Stimulated activated naive CD8-positive, alpha-beta T cell treated with anti-CD3 and anti-CD28 coated beads, Interleukin-15, amount 100 ng/mL, for 72 hours (primary cell): ENCODE results near the gene GBP1.

Experiments used
- ATAC-seq: fragments of 150-1000 bp; cut with Tn5 transposase; 2 replicates; pipeline ENCODE4 v1.10.0; 2021; ENCODE audit warnings: mild to moderate bottlenecking, moderate library complexity
- DNase-seq, 2 donors: peaks; one replicate each; pipeline ENCODE4 v3.0.0; 2021 to 2022
- H3K27ac Mint-ChIP-seq, 2 donors: one replicate each; pipeline ENCODE4 v1.8.0; 2022; ENCODE audit warnings: mild to moderate bottlenecking in 2 of 2, mixed read lengths in 2 of 2, moderate library complexity in 2 of 2
- H3K27me3 Mint-ChIP-seq: one replicate; pipeline ENCODE4 v1.8.0; 2022; ENCODE audit warnings: mixed read lengths
- H3K4me1 Mint-ChIP-seq: one replicate; pipeline ENCODE4 v1.8.0; 2022; ENCODE audit warnings: mild to moderate bottlenecking, mixed read lengths
- H3K4me3 Mint-ChIP-seq, 2 donors: one replicate each; pipeline ENCODE4 v1.8.0; 2022; ENCODE audit warnings: mild to moderate bottlenecking in 2 of 2, mixed read lengths in 2 of 2, moderate library complexity in 1 of 2
- H3K9me3 Mint-ChIP-seq, 2 donors: one replicate each; pipeline ENCODE4 v1.8.0; 2022; ENCODE audit warnings: mixed read lengths in 2 of 2

Gene GBP1

DNA sequence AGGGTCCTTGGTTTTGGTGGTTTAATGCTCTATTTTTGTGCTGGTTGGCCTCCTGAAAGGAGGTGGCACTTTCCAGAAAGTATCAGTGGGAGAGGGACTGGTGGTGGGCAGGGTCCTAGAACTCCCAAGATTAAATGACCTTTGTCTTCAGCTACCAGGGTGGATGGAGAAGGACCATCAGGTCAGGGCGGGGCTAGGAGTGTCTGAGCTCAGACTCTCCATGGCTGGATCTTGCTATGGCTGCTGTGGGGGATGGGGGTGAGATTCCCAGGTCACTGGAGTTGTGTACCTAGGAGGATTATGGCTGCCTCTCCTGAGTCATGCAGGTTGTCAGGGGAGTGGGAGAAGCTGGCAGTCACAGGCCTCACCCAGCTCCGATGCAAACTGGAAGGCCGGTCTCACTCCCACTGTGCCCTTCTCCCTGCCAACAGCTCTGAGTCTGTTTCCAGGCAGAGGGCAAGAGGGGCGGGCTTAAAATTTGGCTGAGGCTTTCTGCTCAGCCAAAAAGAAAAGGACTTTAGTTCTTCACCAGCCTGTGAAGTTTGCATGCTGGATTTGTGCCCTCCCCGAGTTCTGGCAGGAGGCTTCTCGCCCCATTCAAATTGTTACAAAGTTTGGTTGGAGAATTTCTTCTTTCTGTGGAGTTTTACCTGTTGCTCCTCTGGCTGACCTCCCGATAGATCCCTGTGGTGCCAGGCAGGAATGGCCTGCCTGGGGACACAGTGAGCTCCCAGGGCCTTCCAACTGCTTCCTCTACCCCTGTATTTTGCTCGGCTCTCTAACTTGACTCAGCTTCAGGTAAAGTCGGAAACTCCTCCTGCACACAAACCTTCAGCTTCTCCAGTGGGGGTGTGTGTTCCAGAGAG lies 59.5 kb downstream of the GBP1 start:
- H3K9me3 Mint-ChIP-seq, result peaks cover 19 to 30% of the 10 kb centered on the region in 2 donors
- no peak overlapping the region for H3K4me3 Mint-ChIP-seq
- ATAC-seq (no peak), DNase-seq (no peak)
- H3K27me3 Mint-ChIP-seq, result no peaks in the 10 kb centered on the region
- no peak overlapping the region for H3K27ac Mint-ChIP-seq
- H3K4me1 Mint-ChIP-seq, result peaks cover 48% of the 10 kb centered on the region
